Measurements from ENCODE around the gene PIK3AP1.
A peak's percentile ranks its signal among the peaks of the same experiment; 100 is the strongest.

The PIK3AP1 gene

GRCh38 chr10:96573036-96573435 is 147.3 kb downstream of the PIK3AP1 start:
- Mint-ChIP-seq H3K36me3 (ENCODE audit: low read depth) (peaks cover 85% of the 10 kb centered on the region), H3K9me3 (peaks cover 4% of the 10 kb centered on the region), H3K4me1 (no peaks in the 10 kb centered on the region), H3K27ac (no peak overlapping the region), H3K27me3 (ENCODE audit: low read depth, poor library complexity) (peaks cover 2% of the 10 kb centered on the region), H3K4me3 (no peak overlapping the region)
- no peak for DNase-seq
- TF ChIP-seq CTCF (IDR thresholded peaks at IDR 0.05): no peak

GRCh38 chr10:96570983-96571964 is 149.0 kb downstream of the PIK3AP1 start:
- Mint-ChIP-seq H3K9me3 (peaks cover 8% of the 10 kb centered on the region), H3K27ac (peak overlapping the region; percentile 88), H3K36me3 (ENCODE audit: low read depth) (peaks cover 97% of the 10 kb centered on the region), H3K4me1 (peaks cover 4% of the 10 kb centered on the region), H3K4me3 (no peak overlapping the region), H3K27me3 (ENCODE audit: low read depth, poor library complexity) (peaks cover 2% of the 10 kb centered on the region)
- DNase-seq: no peak
- TF ChIP-seq CTCF (IDR thresholded peaks at IDR 0.05): no peak

- Mint-ChIP-seq H3K4me3 (no peak overlapping the region), H3K9me3 (peaks cover 8% of the 10 kb centered on the region), H3K36me3 (ENCODE audit: low read depth) (peaks cover 90% of the 10 kb centered on the region), H3K27me3 (ENCODE audit: low read depth, poor library complexity) (peaks cover 2% of the 10 kb centered on the region), H3K4me1 (peaks cover 4% of the 10 kb centered on the region), H3K27ac (peak overlapping the region; percentile 76)
- no peak for DNase-seq
- no peak for TF ChIP-seq CTCF (IDR thresholded peaks at IDR 0.05)
Measured at GRCh38 chr10:96570511-96570910, 149.8 kb downstream of the PIK3AP1 start.

- no peak overlapping the region for H3K27ac Mint-ChIP-seq
- H3K4me3 Mint-ChIP-seq: no peak overlapping the region
- H3K36me3 Mint-ChIP-seq (ENCODE audit: low read depth): peaks cover 88% of the 10 kb centered on the region
- H3K9me3 Mint-ChIP-seq: peaks cover 4% of the 10 kb centered on the region
- peaks cover 4% of the 10 kb centered on the region for H3K4me1 Mint-ChIP-seq
- TF ChIP-seq CTCF (IDR thresholded peaks at IDR 0.05): no peak
- H3K27me3 Mint-ChIP-seq (ENCODE audit: low read depth, poor library complexity): peaks cover 2% of the 10 kb centered on the region
- DNase-seq: no peak
Measured at GRCh38 chr10:96568402-96568801, 151.9 kb downstream of the PIK3AP1 start.

- H3K9me3 Mint-ChIP-seq: peaks cover 4% of the 10 kb centered on the region
- no peak overlapping the region for H3K4me3 Mint-ChIP-seq
- no peak for DNase-seq
- H3K36me3 Mint-ChIP-seq (ENCODE audit: low read depth): peaks cover 89% of the 10 kb centered on the region
- peaks cover 2% of the 10 kb centered on the region for H3K27me3 Mint-ChIP-seq (ENCODE audit: low read depth, poor library complexity)
- H3K4me1 Mint-ChIP-seq: peaks cover 4% of the 10 kb centered on the region
- TF ChIP-seq CTCF (IDR thresholded peaks at IDR 0.05): no peak
- no peak overlapping the region for H3K27ac Mint-ChIP-seq
Measured at GRCh38 chr10:96565774-96566173, 154.5 kb downstream of the PIK3AP1 start.

All from nephron progenitor cell (in vitro differentiated cells).